Measurements from ENCODE around the gene CCDC24. TPM values are rescaled to one million over a fixed set of nuclear protein-coding genes. Genes with fewer than 3 reads are reported as not detected.

The CCDC24 gene
- total RNA-seq, 1 experiment from 2014 or later: 5.2 TPM

- intact Hi-C loops (cut with micrococcal nuclease; ENCODE audit: unreplicated experiment): no loop called here
- no peaks in the 10 kb centered on the region for H3K9me3 Mint-ChIP-seq (ENCODE audit: unreplicated experiment)
- POLR2A ChIA-PET: interaction anchor here (1.2 kb wide), 1 partner anchor 28 kb away, joined by 3 read pairs; no protein-coding TSS in a partner anchor
- DNase-seq: no peak
- H3K4me1 Mint-ChIP-seq (ENCODE audit: low read depth, unreplicated experiment): peaks cover 20% of the 10 kb centered on the region
- no peaks in the 10 kb centered on the region for H3K27me3 Mint-ChIP-seq (ENCODE audit: insufficient read depth, unreplicated experiment)
- H3K27ac Mint-ChIP-seq (ENCODE audit: unreplicated experiment): no peak overlapping the region
- H3K9me3 ChIP-seq: no peaks in the 10 kb centered on the region
- peaks cover 7% of the 10 kb centered on the region for H3K36me3 Mint-ChIP-seq (ENCODE audit: insufficient read depth, unreplicated experiment)
- CTCF ChIA-PET: interaction anchor here (0.6 kb wide), 1 partner anchor 132 kb away, joined by 6 read pairs; no protein-coding TSS in a partner anchor
- no peaks in the 10 kb centered on the region for H3K36me3 ChIP-seq (ENCODE audit: control insufficient read depth, insufficient read depth, low read length)
- no TSS peak for BruUV-seq (replicated peaks)
- H3K4me3 Mint-ChIP-seq (ENCODE audit: unreplicated experiment): no peak overlapping the region
- H3K27me3 ChIP-seq (replicated peaks; ENCODE audit: control insufficient read depth, insufficient read depth, low read length): no peaks in the 10 kb centered on the region
- peaks cover 17% of the 10 kb centered on the region for H3K4me1 ChIP-seq
- TF ChIP-seq CTCF (IDR thresholded peaks at IDR 0.05; ENCODE audit: insufficient read depth in 1 of 2, low read depth in 1 of 2, low read length in 1 of 2, severe bottlenecking in 1 of 2, unreplicated experiment in 1 of 2): no peak
- no peak overlapping the region for H3K4me3 ChIP-seq (ENCODE audit: low read depth, low read length)
Measured at GRCh38 chr1:44034423-44034822, 43.0 kb downstream of the CCDC24 start.

GRCh38 chr1:44034976-44035716, 43.7 kb downstream of the CCDC24 start:
- no peaks in the 10 kb centered on the region for H3K27me3 Mint-ChIP-seq (ENCODE audit: insufficient read depth, unreplicated experiment)
- no peaks in the 10 kb centered on the region for H3K9me3 Mint-ChIP-seq (ENCODE audit: unreplicated experiment)
- no peak overlapping the region for H3K4me3 ChIP-seq (ENCODE audit: low read depth, low read length)
- ChIA-PET POLR2A (interaction anchor here (1.2 kb wide), 1 partner anchor 29 kb away, joined by 3 read pairs; no protein-coding TSS in a partner anchor), CTCF (interaction anchor here (0.6 to 1.8 kb wide), 5 partner anchors 14 to 272 kb away, joined by 3 to 16 read pairs (median 6); no protein-coding TSS in a partner anchor)
- peaks cover 17% of the 10 kb centered on the region for H3K4me1 ChIP-seq
- DNase-seq: no peak
- H3K4me1 Mint-ChIP-seq (ENCODE audit: low read depth, unreplicated experiment): peaks cover 16% of the 10 kb centered on the region
- H3K36me3 ChIP-seq (ENCODE audit: control insufficient read depth, insufficient read depth, low read length): no peaks in the 10 kb centered on the region
- no TSS peak for BruUV-seq (replicated peaks)
- no peak overlapping the region for H3K27ac Mint-ChIP-seq (ENCODE audit: unreplicated experiment)
- H3K36me3 Mint-ChIP-seq (ENCODE audit: insufficient read depth, unreplicated experiment): no peaks in the 10 kb centered on the region
- no peaks in the 10 kb centered on the region for H3K27me3 ChIP-seq (replicated peaks; ENCODE audit: control insufficient read depth, insufficient read depth, low read length)
- intact Hi-C loops (cut with micrococcal nuclease; ENCODE audit: unreplicated experiment): loop anchor here (5.0 kb wide), 1 partner anchor 273 kb away; no protein-coding TSS in a partner anchor
- no peak for TF ChIP-seq CTCF (IDR thresholded peaks at IDR 0.05; ENCODE audit: insufficient read depth in 1 of 2, low read depth in 1 of 2, low read length in 1 of 2, severe bottlenecking in 1 of 2, unreplicated experiment in 1 of 2)
- H3K9me3 ChIP-seq: no peaks in the 10 kb centered on the region
- no peak overlapping the region for H3K4me3 Mint-ChIP-seq (ENCODE audit: unreplicated experiment)

- intact Hi-C loops (cut with micrococcal nuclease; ENCODE audit: unreplicated experiment): loop anchor here (1.0 to 5.0 kb wide), 3 partner anchors 31 to 274 kb away; no protein-coding TSS in a partner anchor
- no peak for TF ChIP-seq CTCF (IDR thresholded peaks at IDR 0.05; ENCODE audit: insufficient read depth in 1 of 2, low read depth in 1 of 2, low read length in 1 of 2, severe bottlenecking in 1 of 2, unreplicated experiment in 1 of 2)
- no peaks in the 10 kb centered on the region for H3K9me3 Mint-ChIP-seq (ENCODE audit: unreplicated experiment)
- no peaks in the 10 kb centered on the region for H3K36me3 Mint-ChIP-seq (ENCODE audit: insufficient read depth, unreplicated experiment)
- peak overlapping the region; percentile 48 for H3K27ac Mint-ChIP-seq (ENCODE audit: unreplicated experiment)
- Histone ChIP-seq H3K9me3 (no peaks in the 10 kb centered on the region), H3K4me1 (peaks cover 17% of the 10 kb centered on the region), H3K4me3 (ENCODE audit: low read depth, low read length) (no peak overlapping the region), H3K27me3 (replicated peaks; ENCODE audit: control insufficient read depth, insufficient read depth, low read length) (no peaks in the 10 kb centered on the region), H3K36me3 (ENCODE audit: control insufficient read depth, insufficient read depth, low read length) (no peaks in the 10 kb centered on the region)
- no peak for DNase-seq
- peaks cover 16% of the 10 kb centered on the region for H3K4me1 Mint-ChIP-seq (ENCODE audit: low read depth, unreplicated experiment)
- ChIA-PET CTCF (interaction anchor here (1.0 to 1.8 kb wide), 6 partner anchors 13 to 272 kb away, joined by 3 to 16 read pairs (median 5); no protein-coding TSS in a partner anchor), POLR2A (interaction anchor here (1.2 kb wide), 1 partner anchor 29 kb away, joined by 3 read pairs; no protein-coding TSS in a partner anchor)
- H3K4me3 Mint-ChIP-seq (ENCODE audit: unreplicated experiment): no peak overlapping the region
- BruUV-seq (replicated peaks): no TSS peak
- no peaks in the 10 kb centered on the region for H3K27me3 Mint-ChIP-seq (ENCODE audit: insufficient read depth, unreplicated experiment)
Measured at GRCh38 chr1:44035726-44036408, 44.5 kb downstream of the CCDC24 start.

All from Caco-2 (cell line).